ENCODE results near the gene FOXE3.

- TF ChIP-seq POLR2A (IDR thresholded peaks at IDR 0.05; ENCODE audit: low read depth, low read length) (no peak), CTCF (IDR thresholded peaks at IDR 0.05; ENCODE audit: extremely low read depth in 1 of 2, insufficient read depth in 1 of 2, low read depth in 1 of 2, low read length in 2 of 2) (no peak), EZH2 (IDR thresholded peaks at IDR 0.05; ENCODE audit: borderline replicate concordance, low read depth, low read length, severe bottlenecking) (no peak), MAX (IDR thresholded peaks at IDR 0.05; ENCODE audit: insufficient read depth, insufficient read length) (no peak), POLR2AphosphoS5 (IDR thresholded peaks at IDR 0.05; ENCODE audit: insufficient read depth, low read depth, low read length) (no peak), JUN (IDR thresholded peaks at IDR 0.05; ENCODE audit: borderline replicate concordance, insufficient read depth, insufficient read length, low read depth) (no peak)
Measured at GRCh38 chr1:47384083-47384482, 32.0 kb upstream of the FOXE3 start.

Measured in endothelial cell of umbilical vein (primary cell).